Small intestine (tissue), 7 donors: ENCODE measurements around the gene ZBTB21. TPM values are rescaled to one million over a fixed set of nuclear protein-coding genes. Genes with fewer than 3 reads are reported as not detected.
"Not testable (repeated sequence)": the region's sequence is repeated elsewhere in the genome, so short reads cannot be mapped to it uniquely, and the experiment has no call there.

Experiments
- DNase-seq, 2 donors: peaks; one replicate each; pipeline versions ENCODE4 v3.0.0 to v3.0.0-alpha.2; 2013
- FAIRE-seq: peaks from 2 replicates; lab custom pipeline; 2012; peaks lifted over from hg19 to GRCh38; lab: Jason Lieb, UNC
- H3K27ac ChIP-seq, 3 donors: one replicate each; pipeline ENCODE4 v1.5.1; 2013; ENCODE audit warnings: low read length in 2 of 3, mild to moderate bottlenecking in 2 of 3, control low read depth in 1 of 3, inconsistent platforms in 1 of 3, low read depth in 1 of 3, moderate library complexity in 1 of 3
- H3K27me3 ChIP-seq, 3 donors: one replicate each; pipeline ENCODE4 v1.6.1; 2013; ENCODE audit warnings: low read length in 3 of 3, inconsistent platforms in 1 of 3; ENCODE audit not compliant: control insufficient read depth in 3 of 3, insufficient read depth in 3 of 3
- H3K36me3 ChIP-seq, 3 donors: one replicate each; pipeline ENCODE4 v1.6.1; 2013; ENCODE audit warnings: low read length in 3 of 3, inconsistent platforms in 1 of 3, low read depth in 1 of 3, mild to moderate bottlenecking in 1 of 3, moderate library complexity in 1 of 3; ENCODE audit not compliant: control insufficient read depth in 3 of 3, insufficient read depth in 2 of 3
- H3K4me1 ChIP-seq, 3 donors: one replicate each; pipeline ENCODE4 v1.6.1; 2013; ENCODE audit warnings: low read length in 2 of 3, inconsistent platforms in 1 of 3, low read depth in 1 of 3, mild to moderate bottlenecking in 1 of 3, moderate library complexity in 1 of 3; ENCODE audit not compliant: control insufficient read depth in 3 of 3, insufficient read depth in 2 of 3
- H3K4me3 ChIP-seq, 3 donors: one replicate each; pipeline ENCODE4 v1.5.1; 2013; ENCODE audit warnings: low read length in 3 of 3, control low read depth in 1 of 3, inconsistent platforms in 1 of 3, low read depth in 1 of 3, mild to moderate bottlenecking in 1 of 3, moderate library complexity in 1 of 3
- H3K9me3 ChIP-seq, 2 donors: one replicate each; pipeline ENCODE4 v1.6.1; 2013; ENCODE audit warnings: low read depth in 1 of 2, low read length in 1 of 2; ENCODE audit not compliant: control insufficient read depth in 2 of 2, insufficient read depth in 1 of 2
- WGBS, 3 donors: extraction: QIAGEN DNeasy Blood & Tissue Kit; methylation state at CpG; one replicate each; pipeline ENCODE4 v1.1.7; 2013; 5-methylcytosine and 5-hydroxymethylcytosine counted together
- polyA plus RNA-seq, 4 donors: library from polyadenylated mRNA; stranded (reverse) in 3 of 4; unstranded in 1 of 4; fragments of 200-250 nt in 3 of 4; fragments of 120-200 nt in 1 of 4; gene quantifications; one replicate each; pipeline versions ENCODE4 v1.2.1 to v1.2.3, GENCODE V29; 2013
- donor health status: healthy with polysubstance abuse.
- donor health status: control.
- donor health status: control.
- donor health status: Bipolar disorder and iron deficiency.
- donor health status: healthy.

The ZBTB21 gene
- polyA plus RNA-seq, 4 donors = 1.4 to 11.0 (median 2.4) TPM

GRCh38 chr21:42002421-42002958, 7.7 kb downstream of the ZBTB21 start:
- Histone ChIP-seq H3K36me3 (peaks cover 0 to 10% (median 2%) of the 10 kb centered on the region in 3 donors), H3K4me3 (no peak overlapping the region), H3K27ac (no peak overlapping the region), H3K27me3 (no peaks in the 10 kb centered on the region), H3K9me3 (no peaks in the 10 kb centered on the region), H3K4me1 (no peaks in the 10 kb centered on the region)
- DNase-seq (no peak), FAIRE-seq (no peak)
- WGBS, 3 donors = 69 to 77% (median 77%) methylated on average over 14 of the region's 14 CpGs

GRCh38 chr21:42001781-42002180, 8.4 kb downstream of the ZBTB21 start:
- DNase-seq (no peak), FAIRE-seq (no peak)
- H3K9me3 ChIP-seq = peaks cover 0 to under 1% of the 10 kb centered on the region in 2 donors
- H3K36me3 ChIP-seq = peaks cover 0 to 13% (median 2%) of the 10 kb centered on the region in 3 donors
- H3K4me3 ChIP-seq = no peak overlapping the region
- H3K4me1 ChIP-seq = no peaks in the 10 kb centered on the region
- no peak overlapping the region for H3K27ac ChIP-seq
- no peaks in the 10 kb centered on the region for H3K27me3 ChIP-seq
- WGBS, 3 donors = 91 to 95% (median 95%) methylated on average over 2 of the region's 2 CpGs

- Histone ChIP-seq H3K4me3 (no peak overlapping the region), H3K4me1 (no peaks in the 10 kb centered on the region), H3K27me3 (no peaks in the 10 kb centered on the region), H3K27ac (no peak overlapping the region), H3K36me3 (peaks cover 0 to 21% (median 2%) of the 10 kb centered on the region in 3 donors), H3K9me3 (peaks cover 0 to 10% of the 10 kb centered on the region in 2 donors)
- 88 to 94% (median 92%) methylated on average over 4 of the region's 4 CpGs for WGBS, 3 donors
- FAIRE-seq = no peak
- no peak for DNase-seq
These were observed 9.3 kb downstream of the ZBTB21 start for GRCh38 chr21:42000908-42001307.

- DNase-seq (no peak), FAIRE-seq (no peak)
- no peaks in the 10 kb centered on the region for H3K27me3 ChIP-seq
- WGBS, 3 donors = 91 to 96% (median 92%) methylated on average over 1 of the region's 1 CpG
- peaks cover 0 to 39% (median 9%) of the 10 kb centered on the region in 3 donors for H3K36me3 ChIP-seq
- H3K9me3 ChIP-seq = peaks cover 0 to 18% of the 10 kb centered on the region in 2 donors
- H3K27ac ChIP-seq = no peak overlapping the region
- H3K4me3 ChIP-seq = no peak overlapping the region
- no peaks in the 10 kb centered on the region for H3K4me1 ChIP-seq
These were observed 12.5 kb downstream of the ZBTB21 start for GRCh38 chr21:41997657-41998056.

- Histone ChIP-seq H3K27me3 (no peaks in the 10 kb centered on the region), H3K4me1 (no peaks in the 10 kb centered on the region), H3K27ac (no peak overlapping the region), H3K36me3 (peaks cover 3 to 52% (median 13%) of the 10 kb centered on the region in 3 donors), H3K4me3 (no peak overlapping the region), H3K9me3 (peaks cover 0 to 18% of the 10 kb centered on the region in 2 donors)
- 96 to 99% (median 97%) methylated on average over 3 of the region's 3 CpGs for WGBS, 3 donors
- DNase-seq (no peak), FAIRE-seq (no peak)
These were observed 14.6 kb downstream of the ZBTB21 start for GRCh38 chr21:41995577-41995976.

GRCh38 chr21:41994613-41995012, 15.5 kb downstream of the ZBTB21 start:
- Histone ChIP-seq H3K36me3 (peaks cover 3 to 49% (median 13%) of the 10 kb centered on the region in 3 donors), H3K9me3 (peaks cover 0 to 18% of the 10 kb centered on the region in 2 donors)
- not testable (repeated sequence) for H3K4me1 ChIP-seq, H3K4me3 ChIP-seq, DNase-seq, H3K27ac ChIP-seq, FAIRE-seq, H3K27me3 ChIP-seq
- 55 to 93% (median 89%) methylated on average over 5 of the region's 5 CpGs for WGBS, 3 donors

GRCh38 chr21:41993744-41994143, 16.4 kb downstream of the ZBTB21 start:
- Histone ChIP-seq H3K27me3 (no peaks in the 10 kb centered on the region), H3K36me3 (peaks cover 3 to 49% (median 13%) of the 10 kb centered on the region in 3 donors), H3K4me3 (no peak overlapping the region), H3K4me1 (no peaks in the 10 kb centered on the region), H3K27ac (no peak overlapping the region), H3K9me3 (peaks cover 0 to 18% of the 10 kb centered on the region in 2 donors)
- DNase-seq (no peak), FAIRE-seq (no peak)
- WGBS, 3 donors = 67 to 93% (median 91%) methylated on average over 6 of the region's 6 CpGs

- no peaks in the 10 kb centered on the region for H3K4me1 ChIP-seq
- H3K27ac ChIP-seq = no peak overlapping the region
- FAIRE-seq (no peak), DNase-seq (no peak)
- H3K4me3 ChIP-seq = no peak overlapping the region
- H3K9me3 ChIP-seq = peaks cover 0 to 18% of the 10 kb centered on the region in 2 donors
- H3K27me3 ChIP-seq = no peaks in the 10 kb centered on the region
- H3K36me3 ChIP-seq = peaks cover 3 to 45% (median 13%) of the 10 kb centered on the region in 3 donors
- WGBS, 3 donors = 97 to 99% (median 99%) methylated on average over 15 of the region's 15 CpGs
These were observed 17.6 kb downstream of the ZBTB21 start for GRCh38 chr21:41992576-41992975.

GRCh38 chr21:41991659-41992058, 18.5 kb downstream of the ZBTB21 start:
- DNase-seq (no peak), FAIRE-seq (no peak)
- no peak overlapping the region for H3K27ac ChIP-seq
- no peaks in the 10 kb centered on the region for H3K4me1 ChIP-seq
- H3K36me3 ChIP-seq = peaks cover 3 to 41% (median 13%) of the 10 kb centered on the region in 3 donors
- no peaks in the 10 kb centered on the region for H3K27me3 ChIP-seq
- H3K9me3 ChIP-seq = peaks cover 0 to 16% of the 10 kb centered on the region in 2 donors
- H3K4me3 ChIP-seq = no peak overlapping the region
- 96 to 98% (median 97%) methylated on average over 16 of the region's 16 CpGs for WGBS, 3 donors
